GM21737 (cell line): ENCODE measurements around the gene GCSAML.
"Not testable (repeated sequence)": the region's sequence is repeated elsewhere in the genome, so short reads cannot be mapped to it uniquely, and the experiment has no call there.

Experiments
- ATAC-seq: cut with Tn5 transposase; IDR thresholded peaks from one replicate; pipeline ENCODE4 v1.9.1; 2021; ENCODE audit warnings: mild to moderate bottlenecking, moderate library complexity; ENCODE audit not compliant: unreplicated experiment

GCSAML gene

DNA sequence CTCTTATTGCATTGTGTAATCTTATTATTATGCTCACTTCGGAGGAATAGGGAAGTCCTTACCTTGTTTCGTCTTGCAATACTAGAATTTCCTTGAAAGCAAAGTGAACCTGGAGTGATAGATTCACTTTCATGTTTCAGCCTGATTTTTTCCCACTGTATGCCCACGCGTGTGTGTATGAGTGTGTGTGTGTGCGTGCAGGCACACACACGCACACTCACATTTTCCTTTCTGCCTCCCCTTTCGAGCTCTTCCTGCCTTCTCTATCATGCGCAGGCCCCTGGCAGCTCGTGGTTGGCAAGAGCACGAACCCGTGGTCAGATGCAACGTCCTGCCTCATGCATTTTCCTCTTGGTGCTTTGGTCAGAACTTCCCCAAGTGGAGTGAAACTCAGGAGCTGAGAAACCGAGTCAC is at the start of gene GCSAML:
GCSAML (plus strand) TSS at position 366 of the 414 bp plus-strand sequence. CDS start 58 bp downstream, outside the sequence.
- ATAC-seq = no peak

DNA sequence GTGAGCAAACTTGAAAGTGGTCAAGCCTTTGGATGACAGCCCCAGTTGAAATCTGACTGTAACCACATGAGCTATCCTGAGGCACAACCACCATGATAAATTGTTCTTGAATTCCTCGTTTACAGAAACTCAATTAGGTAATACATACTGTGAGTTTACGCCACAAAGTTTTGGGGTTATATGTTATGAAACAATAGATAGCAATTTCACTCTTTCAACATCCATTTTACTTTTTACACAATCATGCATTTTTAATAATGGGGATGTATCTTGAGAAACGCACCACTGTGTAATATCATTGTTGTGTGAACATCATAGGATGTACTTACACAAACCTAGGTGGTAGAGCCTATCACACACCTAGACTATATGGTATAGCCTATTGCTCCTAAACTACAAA is 48.1 kb upstream of the GCSAML start:
- ATAC-seq = no peak

DNA sequence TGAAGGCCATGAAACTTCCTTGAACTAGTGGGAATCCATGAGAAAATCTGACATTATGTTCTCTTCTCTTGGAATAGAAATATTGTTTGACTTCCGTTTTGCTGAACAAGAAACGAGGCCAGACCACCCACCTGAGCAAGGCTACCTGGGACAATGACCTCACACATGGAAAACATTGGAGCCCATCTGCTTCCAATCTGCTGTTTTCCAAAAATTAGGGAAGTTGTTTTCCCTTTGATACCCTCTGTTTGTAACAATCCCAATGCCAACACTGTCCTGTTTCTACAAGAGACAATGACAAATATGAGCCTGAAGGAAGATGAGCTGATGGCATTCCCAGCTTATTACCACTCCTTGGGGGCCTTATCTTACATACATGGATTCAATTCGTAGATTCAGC is 42.1 kb upstream of the GCSAML start:
- ATAC-seq = no peak

DNA sequence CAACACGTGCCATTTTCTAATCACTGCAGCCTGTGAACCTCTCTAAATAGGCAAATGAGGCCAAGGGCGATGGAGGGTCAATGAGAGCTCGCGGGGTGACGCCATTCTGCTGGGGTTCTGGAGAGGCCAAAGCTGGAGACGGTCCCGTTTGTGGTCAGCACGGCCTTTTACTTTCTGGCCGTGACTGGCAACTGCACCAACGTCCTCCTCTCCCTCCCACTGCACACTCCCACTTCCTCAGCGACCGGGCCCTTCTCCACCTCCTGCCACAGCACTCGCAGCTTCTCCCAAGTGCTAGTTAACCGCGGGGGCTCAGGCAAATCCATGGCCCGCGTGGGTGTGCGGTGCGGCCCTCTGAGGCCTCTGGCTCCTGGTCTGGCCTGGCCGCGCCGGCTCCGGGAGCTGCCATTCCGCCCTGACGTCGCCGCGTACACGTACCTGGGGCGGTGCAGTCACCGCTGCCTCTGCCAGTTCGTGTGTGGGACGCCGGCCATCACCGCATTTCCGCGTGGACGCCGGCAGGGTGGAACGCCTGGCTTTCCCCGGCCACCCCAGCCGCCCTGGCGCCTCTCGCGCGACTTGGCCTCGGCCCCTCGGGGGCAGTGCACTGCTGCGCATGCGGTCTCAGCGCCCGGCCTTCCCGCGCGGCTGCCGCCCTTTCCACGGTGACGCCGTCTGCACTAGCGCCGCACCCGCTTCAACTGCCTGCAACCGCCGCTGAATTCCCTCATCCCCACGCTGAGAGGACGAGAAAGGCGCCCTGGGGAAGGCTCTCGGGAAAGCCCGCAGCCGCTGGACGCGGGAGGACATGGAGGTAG is 30.9 kb upstream of the GCSAML start:
- ATAC-seq = no peak

DNA sequence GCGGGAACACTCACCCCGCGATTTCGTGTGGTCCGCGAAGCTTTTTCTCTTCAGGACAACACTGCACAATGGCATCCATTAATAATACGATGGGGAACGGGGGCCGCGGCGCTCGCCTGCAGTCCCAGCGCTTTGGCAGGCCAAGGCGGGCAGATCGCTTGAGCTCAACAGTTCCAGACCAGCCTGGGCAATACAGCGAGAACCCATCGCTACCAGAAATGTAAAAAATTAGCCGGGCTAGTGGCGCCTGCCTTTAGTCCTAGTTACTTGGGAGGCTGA is 30.4 kb upstream of the GCSAML start:
- ATAC-seq = no peak

DNA sequence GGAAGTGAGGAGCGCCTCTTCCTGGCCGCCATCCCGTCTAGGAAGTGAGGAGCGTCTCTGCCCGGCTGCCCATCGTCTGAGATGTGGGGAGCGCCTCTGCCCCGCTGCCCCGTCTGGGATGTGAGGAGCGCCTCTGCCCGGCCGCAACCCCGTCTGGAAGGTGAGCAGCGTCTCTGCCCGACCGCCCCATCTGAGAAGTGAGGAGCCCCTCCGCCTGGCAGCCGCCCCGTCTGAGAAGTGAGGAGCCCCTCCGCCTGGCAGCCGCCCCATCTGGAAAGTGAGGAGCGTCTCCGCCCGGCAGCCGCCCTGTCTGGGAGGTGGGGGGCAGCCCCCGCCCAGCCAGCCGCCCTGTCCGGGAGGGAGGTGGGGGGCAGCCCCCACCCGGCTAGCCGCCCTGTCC is 27.0 kb upstream of the GCSAML start:
- not testable (repeated sequence) for ATAC-seq

DNA sequence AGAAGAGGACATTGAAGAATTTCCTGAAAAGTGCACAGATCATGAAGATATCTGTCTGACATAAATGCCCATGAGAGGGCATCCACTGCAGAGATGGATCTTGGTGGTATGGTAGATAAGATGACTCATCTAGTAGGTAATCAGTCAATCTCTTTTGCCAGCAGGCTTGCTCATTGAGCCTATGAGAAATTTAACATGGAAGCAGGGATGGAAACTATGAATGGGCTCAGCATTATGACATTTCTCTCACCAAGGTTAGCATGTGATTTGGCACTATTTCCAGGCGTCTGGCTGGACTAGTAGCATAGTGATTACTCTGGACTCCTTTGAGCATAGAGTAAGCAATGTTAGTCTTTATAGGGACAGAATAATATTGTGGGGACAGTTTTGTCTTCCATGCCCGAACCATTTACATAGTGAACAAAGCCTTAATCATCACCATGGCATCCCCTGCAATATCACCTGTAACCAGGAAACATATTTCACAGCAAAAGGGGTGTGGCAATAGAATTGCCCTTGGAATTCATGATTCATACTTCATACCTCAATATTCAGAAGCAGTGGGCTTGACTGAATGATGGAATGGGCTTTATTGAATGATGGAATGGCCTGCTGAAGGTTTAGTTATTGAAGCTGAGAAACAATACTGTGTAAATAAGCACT is 20.0 kb upstream of the GCSAML start:
- no peak for ATAC-seq

DNA sequence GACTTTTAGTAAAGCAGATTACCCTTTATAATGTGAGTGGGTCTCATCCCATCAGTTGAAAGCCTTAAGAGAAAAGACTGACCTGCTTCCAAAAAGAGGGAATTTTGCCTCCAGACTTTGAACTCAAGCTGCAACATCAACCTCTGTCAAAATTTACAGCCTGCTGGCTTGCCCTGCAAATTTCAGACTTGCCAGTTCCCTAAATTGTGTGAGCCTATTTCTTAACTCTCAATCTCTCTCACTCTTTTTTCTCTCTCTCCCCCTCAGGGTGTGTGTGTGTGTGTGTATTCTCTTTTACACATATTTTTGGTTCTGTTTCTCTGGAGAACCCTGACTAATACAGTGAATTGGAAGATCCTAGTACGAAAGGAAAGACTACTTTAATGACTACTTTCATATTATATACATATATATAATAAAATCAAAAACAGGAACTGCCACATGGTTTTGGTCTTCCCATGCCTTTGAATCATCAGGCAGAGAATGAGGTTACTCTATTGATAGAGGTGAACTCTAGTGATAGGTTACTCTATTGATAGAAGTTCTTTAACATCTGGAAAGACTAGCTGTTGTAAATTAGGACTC is 19.1 kb upstream of the GCSAML start:
- no peak for ATAC-seq

DNA sequence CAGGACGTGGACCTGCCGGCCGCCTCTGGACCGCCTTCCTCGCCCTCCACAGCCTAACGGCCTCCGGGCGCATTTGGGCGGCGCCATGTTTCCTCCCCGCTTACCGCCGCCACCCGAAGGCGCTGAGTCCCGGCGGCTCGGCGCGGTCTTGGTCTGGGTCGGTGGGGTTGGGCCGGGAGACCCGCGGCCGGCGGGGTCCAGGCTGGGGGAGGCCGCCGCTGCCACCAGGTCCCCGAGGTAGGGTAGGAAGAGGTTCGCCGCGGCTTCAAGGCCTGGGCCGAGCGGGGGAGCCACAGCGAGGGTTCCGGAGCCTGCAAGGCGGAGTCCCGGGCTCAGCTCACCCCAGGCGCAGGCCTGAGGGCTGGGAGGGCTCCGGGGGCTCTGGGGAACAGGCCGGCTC is 18.1 kb upstream of the GCSAML start:
- no peak for ATAC-seq

DNA sequence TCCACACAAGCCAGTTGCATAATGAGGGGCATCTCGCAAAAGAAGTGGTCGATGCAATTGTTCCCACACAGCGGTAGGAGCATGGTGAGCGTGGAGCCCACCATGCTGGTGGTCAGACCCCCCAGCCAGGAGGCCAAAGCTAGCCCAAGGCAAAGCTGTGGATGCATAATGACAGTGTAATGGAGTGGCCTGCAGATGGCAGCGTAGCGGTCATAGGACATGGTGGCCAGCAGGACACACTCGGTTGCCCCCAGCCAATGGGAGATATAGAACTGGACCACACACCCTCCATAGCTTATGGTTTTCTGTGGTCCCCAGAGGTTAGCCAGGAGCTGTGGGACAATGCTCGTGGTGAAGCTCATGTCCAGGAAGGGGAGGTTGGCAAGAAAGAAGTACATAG is 17.0 kb upstream of the GCSAML start:
- ATAC-seq = no peak

DNA sequence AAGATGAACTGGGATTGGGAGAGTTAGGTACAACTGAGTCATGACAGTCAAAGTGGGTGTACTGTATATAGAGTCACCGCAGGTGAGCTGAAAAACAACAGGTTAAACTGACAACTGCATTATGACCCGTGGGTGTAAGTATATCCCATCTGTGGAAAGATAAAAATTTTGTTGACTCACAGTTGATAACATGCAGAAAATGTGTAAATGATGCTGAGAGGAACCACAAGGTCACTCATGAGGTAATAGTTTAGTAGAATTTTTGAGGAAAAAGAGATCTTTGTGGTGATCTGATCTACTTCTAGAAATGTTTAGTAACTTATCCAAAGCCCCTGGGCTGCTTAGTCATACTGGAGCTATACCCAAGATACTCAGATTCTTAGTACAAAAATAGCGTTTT is 13.5 kb upstream of the GCSAML start:
- no peak for ATAC-seq

DNA sequence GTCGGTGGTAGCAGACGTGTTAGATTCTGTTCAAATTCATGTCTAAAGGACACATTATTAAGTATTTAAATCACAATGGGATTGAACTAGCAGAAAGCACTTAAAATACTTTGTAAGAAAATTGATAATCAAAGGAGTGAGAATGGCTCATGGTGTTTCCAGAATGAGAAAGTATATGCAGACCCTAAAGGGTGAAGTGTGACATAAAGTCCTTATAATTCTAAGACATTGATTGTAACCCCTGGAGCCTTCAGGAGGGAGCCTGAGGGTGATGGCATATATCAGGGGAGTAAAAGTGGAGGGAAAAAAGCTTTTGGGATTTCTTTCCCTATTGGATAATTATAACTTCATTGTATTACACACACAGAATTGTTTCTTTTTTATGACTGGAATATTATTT is 12.6 kb upstream of the GCSAML start, which contains the start of gene OR2C3:
OR2C3 (minus strand) TSS at position 101 of the 400 bp plus-strand sequence. CDS start 3,929 bp downstream, outside the sequence.
- no peak for ATAC-seq

DNA sequence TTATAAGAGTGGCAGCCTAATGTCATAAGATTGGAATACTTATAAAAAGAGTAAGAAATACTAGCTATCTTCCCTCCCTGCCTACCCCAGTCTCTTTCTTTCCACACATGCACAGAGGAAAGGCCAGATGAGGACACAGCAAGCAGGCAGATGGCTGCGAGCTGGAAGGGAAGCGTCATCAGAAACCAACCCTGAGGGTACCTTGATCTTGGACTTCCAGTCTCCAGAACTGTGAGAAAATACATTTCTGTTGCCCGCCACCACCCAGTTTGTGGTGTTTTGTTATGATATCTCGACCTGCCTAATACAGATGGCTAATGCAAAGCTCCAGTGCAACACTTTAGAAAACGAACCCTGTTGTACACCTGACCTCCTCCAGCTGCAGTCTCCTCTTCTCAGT is 10.4 kb upstream of the GCSAML start:
- ATAC-seq = no peak

DNA sequence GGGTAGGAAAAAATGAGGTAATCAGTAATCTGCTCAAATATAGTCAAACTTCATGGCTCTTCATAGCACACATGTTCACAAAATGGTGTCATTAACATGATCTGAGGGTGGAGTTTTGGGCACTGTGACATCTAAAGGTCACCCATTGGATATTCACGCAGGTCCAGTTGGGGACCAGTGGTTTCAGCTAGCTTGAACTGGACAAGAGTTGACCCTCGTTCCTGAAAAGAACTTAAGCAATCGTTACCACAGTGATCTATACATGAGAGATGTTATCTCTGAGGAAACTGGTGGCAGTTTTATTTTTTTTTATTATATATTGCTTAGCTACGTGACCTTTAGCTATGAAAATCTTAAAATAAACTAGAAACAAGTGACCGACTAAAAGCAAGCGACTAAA is 9.7 kb upstream of the GCSAML start:
- ATAC-seq = no peak

DNA sequence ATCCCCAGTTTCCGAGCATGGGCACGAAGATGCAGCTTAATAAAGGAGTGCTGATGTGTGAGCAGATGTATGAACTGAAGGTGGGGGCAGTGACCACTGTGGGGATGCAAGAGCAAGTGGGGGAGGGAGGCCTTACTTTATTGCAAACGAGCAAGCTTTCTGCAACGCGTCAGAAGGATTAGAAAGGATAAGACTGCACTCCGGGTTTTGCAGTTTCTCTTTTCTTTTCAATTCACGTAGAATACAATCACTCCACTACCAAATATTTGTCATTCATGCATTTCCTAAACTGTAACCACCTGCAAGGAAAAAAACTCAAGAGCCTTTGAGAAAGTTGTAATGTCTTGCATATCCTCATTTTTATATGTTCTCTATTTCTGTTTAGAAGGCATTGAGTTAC is 8.4 kb upstream of the GCSAML start:
- no peak for ATAC-seq

DNA sequence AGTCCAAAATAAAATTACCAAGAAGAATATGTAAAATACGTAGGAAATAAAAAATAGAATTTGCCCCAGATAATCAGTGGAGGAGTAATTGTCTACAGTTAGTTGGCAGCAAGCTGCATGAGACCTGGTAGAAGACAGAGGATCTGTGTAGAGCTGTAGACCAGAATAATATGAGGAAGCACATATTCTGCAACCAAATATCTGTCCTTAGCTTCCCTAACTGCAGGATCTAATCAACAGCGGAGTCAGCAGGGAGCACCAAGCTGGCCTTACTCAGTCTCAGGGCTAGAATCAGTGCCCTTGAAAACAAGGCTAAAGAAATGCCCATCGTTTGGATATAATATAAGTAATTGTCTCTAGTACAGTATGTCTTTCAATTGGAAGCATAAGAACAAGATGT is 6.1 kb upstream of the GCSAML start:
- ATAC-seq = no peak

DNA sequence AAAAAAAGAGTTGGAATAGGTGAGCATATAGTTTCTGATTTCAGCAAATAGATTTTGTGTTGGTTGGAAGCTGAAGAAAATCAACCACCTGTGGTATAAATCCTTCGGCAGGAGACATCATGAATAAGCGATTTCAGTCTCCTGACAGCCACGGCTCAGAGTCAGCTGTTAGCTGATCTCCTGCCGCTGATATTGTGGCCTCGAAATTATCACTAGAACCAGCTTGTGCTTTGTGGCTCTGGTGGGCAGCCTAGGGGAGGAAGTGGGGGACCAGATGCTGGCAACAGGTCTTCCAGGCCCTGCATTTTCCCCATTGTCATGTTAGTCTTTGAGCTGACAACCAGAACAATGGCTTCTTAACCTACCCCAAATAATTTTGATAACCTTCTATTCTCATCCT is 842 bp upstream of the GCSAML start:
- no peak for ATAC-seq

DNA sequence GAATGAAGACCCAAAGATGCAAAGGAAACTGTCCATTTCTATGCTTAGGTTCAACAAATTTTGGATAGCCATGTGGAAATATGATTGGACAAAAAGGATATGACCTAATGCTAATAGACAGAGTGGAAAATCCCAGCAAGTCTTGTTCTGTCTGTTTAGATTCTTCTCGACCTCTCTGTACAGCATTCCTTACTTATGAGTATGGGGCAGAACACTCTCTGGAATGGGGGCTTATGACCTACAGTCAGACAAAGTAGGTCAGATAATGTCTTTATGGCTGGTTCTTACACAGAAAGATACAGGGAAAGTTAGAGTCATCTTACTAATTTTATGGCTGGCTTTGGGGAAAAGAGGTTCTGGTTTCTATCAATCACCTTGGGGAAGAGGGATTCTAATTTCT is 2.8 kb downstream of the GCSAML start:
- ATAC-seq = no peak

DNA sequence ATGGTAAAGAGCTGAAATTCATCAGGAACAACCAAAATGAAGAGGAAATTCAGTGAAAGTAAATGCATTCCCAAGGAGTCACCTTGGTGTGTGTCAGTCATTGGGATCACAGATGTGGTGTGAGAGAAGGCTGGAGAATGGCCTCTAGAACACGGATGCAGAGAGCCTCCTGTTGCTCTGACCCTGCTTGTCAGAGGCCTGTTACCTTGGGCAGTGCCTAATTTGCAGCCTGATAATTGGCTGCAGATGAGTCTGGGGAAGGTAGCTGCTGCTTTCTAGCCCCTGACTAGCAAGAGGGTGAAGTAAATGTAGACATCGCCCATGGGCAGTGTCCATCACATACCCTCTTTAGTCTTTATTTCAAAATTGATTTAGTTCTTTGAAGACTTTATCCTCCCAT is 3.3 kb downstream of the GCSAML start:
- ATAC-seq = no peak

DNA sequence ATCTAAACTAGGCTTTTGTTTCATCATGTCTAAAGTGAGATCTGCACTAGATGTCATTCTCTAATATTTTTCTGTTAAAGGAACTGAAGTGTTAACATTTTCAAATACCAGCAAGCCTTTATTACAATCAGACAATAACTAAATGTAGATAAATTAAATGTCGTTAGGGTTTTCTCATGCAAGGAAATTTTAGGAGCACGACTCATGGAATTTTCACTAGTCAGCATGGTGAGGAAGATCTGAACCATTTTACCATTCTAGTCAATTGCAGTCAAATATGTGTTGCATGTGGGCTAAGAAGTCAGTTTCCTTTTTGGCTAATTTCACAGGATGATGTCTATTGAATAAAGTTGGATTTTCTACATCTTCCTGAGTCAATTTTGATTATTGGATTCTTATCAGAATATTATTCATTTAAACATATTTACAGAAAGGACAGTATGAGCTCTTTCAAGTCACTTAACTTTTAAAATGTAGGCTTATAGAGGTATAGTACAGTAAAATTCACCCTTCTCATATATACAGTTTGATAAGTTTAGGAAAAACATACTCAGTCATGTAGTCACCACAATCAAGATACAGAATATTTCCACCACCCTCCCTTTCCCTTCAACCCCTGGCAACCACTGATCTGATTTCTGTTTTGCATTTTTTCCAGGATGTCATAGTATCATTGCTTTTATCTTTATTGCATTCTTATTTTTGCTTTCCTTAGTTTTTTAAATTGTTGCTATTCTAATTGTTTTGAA is 9.2 kb downstream of the GCSAML start:
- ATAC-seq = no peak

DNA sequence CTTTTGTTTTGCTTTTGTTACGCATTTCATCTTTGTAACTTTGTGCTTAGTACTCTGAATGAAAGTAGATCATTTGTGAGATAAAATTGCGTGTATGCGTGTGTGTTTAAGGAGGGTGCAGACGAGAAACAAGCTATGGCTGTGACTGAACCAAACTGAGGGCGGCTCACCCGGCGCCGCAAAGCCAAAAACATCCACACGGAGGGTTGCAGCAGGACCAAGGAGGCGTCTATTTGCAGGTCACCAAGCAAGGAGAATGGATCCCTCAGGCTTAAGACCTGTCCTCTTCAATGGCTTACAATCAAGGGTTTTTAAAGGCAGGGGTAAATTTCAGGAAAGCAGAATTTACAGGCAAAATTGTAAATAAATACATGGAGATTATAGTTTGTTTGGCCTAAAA is 12.8 kb downstream of the GCSAML start:
- no peak for ATAC-seq

DNA sequence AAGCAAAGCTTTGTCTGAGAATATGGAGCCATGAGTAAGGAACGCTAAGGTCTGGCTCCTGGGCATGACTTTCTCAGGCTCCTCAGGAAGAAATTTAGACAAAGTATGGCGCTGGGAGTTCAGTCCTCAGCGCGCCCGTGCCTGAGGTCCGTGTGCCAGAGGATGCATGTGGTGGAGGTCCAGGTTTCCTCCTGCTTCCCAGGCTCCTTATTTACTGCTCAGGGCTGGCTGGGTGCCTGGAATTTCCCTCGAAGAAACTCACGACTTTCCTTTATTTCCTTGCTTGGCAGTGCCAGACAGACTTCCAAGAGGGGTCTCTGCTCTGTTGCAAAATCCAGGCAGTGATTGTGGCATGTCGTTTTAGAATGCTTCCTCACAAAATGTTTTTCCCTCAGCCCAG is 13.3 kb downstream of the GCSAML start:
- no peak for ATAC-seq
